Endothelial cell (in vitro differentiated cells): ENCODE measurements around the gene ARHGEF39. TPM values are rescaled to one million over a fixed set of nuclear protein-coding genes. Genes with fewer than 3 reads are reported as not detected.

Source experiments
- DNase-seq: peaks from one replicate; pipeline ENCODE4 v3.0.0; 2021; ENCODE audit warnings: low spot score
- H3K27ac Mint-ChIP-seq: one replicate; pipeline ENCODE4 v1.8.0; 2021; ENCODE audit warnings: mixed read lengths, inconsistent platforms; ENCODE audit not compliant: unreplicated experiment
- H3K27me3 Mint-ChIP-seq: one replicate; pipeline ENCODE4 v1.8.0; 2021; ENCODE audit warnings: mild to moderate bottlenecking, moderate library complexity, mixed read lengths, inconsistent platforms; ENCODE audit not compliant: unreplicated experiment
- H3K36me3 Mint-ChIP-seq: one replicate; pipeline ENCODE4 v1.8.0; 2021; ENCODE audit warnings: mild to moderate bottlenecking, low read depth, mixed read lengths, inconsistent platforms; ENCODE audit not compliant: unreplicated experiment
- H3K4me1 Mint-ChIP-seq: one replicate; pipeline ENCODE4 v1.8.0; 2021; ENCODE audit warnings: mild to moderate bottlenecking, mixed read lengths, inconsistent platforms; ENCODE audit not compliant: unreplicated experiment
- H3K4me3 Mint-ChIP-seq: one replicate; pipeline ENCODE4 v1.8.0; 2021; ENCODE audit warnings: mild to moderate bottlenecking, mixed read lengths, inconsistent platforms; ENCODE audit not compliant: unreplicated experiment
- H3K9me3 Mint-ChIP-seq: one replicate; pipeline ENCODE4 v1.8.0; 2021; ENCODE audit warnings: mixed read lengths, inconsistent platforms; ENCODE audit not compliant: unreplicated experiment
- total RNA-seq: library from RNA; stranded (reverse); fragmentation: NEBNext Ultra II Directional; extraction: Animal tissue kit (Norgen Biotek cat#: 25700); gene quantifications from one replicate; pipeline ENCODE4 v1.2.1, GENCODE V29; 2021; ENCODE audit not compliant: unreplicated experiment
- TF ChIP-seq, protein P1 (sequence below): fragments of 200-600 bp; sonication (generic); IDR thresholded peaks from one replicate; pipeline ENCODE4 v1.5.0; 2021; ENCODE audit warnings: antibody characterized with exemption; ENCODE audit not compliant: unreplicated experiment

ARHGEF39 gene
- total RNA-seq, 1 donor from 2014 or later: 1.4 TPM

DNA sequence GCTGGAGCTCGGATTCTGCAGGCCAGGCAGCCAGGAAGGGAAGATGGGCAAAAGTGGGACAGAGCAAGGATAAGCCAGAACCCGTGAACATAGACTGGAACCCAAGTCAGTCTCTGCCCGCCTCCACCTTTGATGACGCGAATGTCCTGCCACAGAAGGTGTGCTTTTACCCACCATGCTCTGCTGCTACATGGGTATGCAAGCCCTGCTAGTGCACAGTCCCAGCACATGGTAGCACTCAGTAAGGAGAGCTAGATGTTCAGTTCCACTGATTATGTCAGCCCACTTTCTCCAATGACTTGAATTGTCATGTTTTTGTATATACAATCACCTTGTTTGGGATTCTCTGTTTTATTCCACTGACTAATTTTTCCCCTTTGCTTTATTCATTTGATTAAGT is 35.4 kb downstream of the ARHGEF39 start:
- DNase-seq: no peak
- H3K4me1 Mint-ChIP-seq: no peaks in the 10 kb centered on the region
- H3K9me3 Mint-ChIP-seq: no peaks in the 10 kb centered on the region
- H3K27me3 Mint-ChIP-seq: peaks cover 2% of the 10 kb centered on the region
- no peaks in the 10 kb centered on the region for H3K36me3 Mint-ChIP-seq
- H3K4me3 Mint-ChIP-seq: no peak overlapping the region
- no peak overlapping the region for H3K27ac Mint-ChIP-seq
- TF ChIP-seq, protein P1, sequence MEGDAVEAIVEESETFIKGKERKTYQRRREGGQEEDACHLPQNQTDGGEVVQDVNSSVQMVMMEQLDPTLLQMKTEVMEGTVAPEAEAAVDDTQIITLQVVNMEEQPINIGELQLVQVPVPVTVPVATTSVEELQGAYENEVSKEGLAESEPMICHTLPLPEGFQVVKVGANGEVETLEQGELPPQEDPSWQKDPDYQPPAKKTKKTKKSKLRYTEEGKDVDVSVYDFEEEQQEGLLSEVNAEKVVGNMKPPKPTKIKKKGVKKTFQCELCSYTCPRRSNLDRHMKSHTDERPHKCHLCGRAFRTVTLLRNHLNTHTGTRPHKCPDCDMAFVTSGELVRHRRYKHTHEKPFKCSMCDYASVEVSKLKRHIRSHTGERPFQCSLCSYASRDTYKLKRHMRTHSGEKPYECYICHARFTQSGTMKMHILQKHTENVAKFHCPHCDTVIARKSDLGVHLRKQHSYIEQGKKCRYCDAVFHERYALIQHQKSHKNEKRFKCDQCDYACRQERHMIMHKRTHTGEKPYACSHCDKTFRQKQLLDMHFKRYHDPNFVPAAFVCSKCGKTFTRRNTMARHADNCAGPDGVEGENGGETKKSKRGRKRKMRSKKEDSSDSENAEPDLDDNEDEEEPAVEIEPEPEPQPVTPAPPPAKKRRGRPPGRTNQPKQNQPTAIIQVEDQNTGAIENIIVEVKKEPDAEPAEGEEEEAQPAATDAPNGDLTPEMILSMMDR: no peak

DNA sequence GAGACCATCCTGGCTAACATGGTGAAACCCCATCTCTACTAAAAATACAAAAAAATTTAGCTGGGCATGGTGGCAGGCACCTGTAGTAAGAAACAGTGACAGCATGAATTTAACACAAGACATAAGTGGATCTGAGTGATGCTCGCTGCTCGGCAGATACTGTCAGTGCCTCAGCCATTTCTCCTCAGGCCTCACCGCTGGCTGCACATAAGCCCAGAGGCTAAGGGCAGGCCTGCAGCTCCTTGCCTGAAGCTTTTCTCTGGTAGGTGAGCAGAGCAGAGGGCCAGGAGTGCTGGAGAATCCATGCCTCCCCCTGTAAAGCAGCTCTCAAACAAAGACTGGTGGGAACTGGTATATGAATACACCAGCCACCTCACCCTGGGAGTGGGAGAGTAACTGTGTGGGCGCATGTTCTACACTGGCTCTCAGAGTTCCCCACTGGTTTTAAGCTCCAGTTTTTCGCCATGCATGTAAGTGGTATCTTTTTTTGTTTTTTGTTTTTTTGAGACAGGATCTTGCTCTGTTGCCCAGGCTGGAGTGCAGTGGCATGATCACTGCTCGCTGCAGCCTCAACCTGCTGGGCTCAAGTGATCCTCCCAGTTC is 36.5 kb downstream of the ARHGEF39 start:
- H3K4me1 Mint-ChIP-seq: no peaks in the 10 kb centered on the region
- TF ChIP-seq, protein P1: no peak
- H3K9me3 Mint-ChIP-seq: no peaks in the 10 kb centered on the region
- no peak overlapping the region for H3K27ac Mint-ChIP-seq
- H3K36me3 Mint-ChIP-seq: no peaks in the 10 kb centered on the region
- no peak overlapping the region for H3K4me3 Mint-ChIP-seq
- DNase-seq: no peak
- peaks cover 2% of the 10 kb centered on the region for H3K27me3 Mint-ChIP-seq

DNA sequence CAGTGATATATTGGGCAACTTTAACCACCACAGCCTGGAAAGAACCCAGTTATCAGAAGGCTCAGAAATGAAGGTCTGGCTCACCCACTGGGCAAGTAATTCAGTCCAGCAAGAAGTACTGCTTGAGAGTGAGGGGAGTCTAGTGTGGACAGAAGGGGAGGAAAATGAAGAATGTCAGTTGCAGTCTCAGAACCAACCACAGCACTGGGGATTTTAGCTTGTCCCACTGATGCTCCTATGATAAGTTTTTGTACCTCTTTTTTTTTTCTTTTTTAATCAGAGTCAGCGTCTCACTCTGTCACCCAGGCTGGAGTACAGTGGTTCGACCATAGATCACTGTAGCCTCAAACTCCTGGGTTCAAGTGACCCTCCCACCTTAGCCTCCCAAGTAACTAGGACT is 37.4 kb downstream of the ARHGEF39 start:
- Mint-ChIP-seq H3K36me3 (no peaks in the 10 kb centered on the region), H3K4me1 (no peaks in the 10 kb centered on the region), H3K9me3 (no peaks in the 10 kb centered on the region), H3K4me3 (no peak overlapping the region), H3K27ac (no peak overlapping the region), H3K27me3 (peaks cover 2% of the 10 kb centered on the region)
- DNase-seq: no peak
- TF ChIP-seq, protein P1: no peak

- Mint-ChIP-seq H3K4me1 (peaks cover 15% of the 10 kb centered on the region), H3K27me3 (peaks cover 13% of the 10 kb centered on the region), H3K27ac (no peak overlapping the region), H3K9me3 (no peaks in the 10 kb centered on the region), H3K4me3 (no peak overlapping the region), H3K36me3 (no peaks in the 10 kb centered on the region)
- TF ChIP-seq, protein P1: no peak
- DNase-seq: no peak
These were observed 45.2 kb downstream of the ARHGEF39 start for GRCh38 chr9:35619800-35620158.

DNA sequence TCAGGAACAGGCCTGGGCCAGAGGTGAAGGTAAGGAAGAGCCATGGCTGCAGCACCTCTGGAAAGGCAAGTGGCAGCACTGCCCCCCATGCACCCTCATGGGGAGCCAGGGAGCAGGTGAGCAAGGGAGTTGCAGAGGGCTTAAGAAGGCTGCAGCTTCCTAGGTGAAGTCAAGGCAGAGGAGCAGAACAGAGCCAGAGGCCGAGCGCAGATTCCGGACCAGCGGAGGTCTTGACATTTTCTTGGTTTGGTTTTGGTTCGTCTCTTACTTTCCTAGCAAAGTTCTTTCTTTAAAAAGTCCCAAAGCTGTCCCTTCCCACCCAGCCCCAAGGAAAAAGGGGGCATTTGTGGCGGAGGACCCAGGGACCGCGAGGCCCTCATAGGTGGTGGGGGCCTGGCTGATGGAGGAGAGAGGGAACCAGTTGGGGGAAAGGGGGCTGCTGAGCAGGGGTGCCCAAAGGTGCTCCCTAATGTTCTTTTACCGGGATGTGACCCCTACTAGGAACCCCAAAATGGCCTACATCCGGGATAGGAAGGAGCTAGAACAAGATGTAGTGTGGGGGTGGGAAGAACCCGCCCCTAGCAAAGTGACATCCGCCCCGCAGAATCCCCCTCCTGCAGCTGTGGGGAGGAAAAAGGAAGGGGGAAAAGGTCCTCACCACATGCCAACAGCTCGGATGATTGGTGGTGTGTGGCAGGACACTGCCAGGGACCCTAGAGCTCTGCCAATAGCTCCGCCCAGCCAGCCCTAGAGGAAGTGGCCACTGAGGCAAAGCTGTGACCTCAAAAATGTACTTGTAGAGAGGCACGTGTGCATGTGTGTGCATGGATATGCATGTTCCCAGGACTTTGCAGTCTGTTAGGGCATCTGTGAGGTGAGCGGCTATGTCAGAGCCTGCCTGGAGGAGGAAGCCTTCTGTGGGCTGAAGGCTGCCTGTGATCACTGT is 45.9 kb downstream of the ARHGEF39 start:
- Mint-ChIP-seq H3K4me3 (no peak overlapping the region), H3K27me3 (peaks cover 15% of the 10 kb centered on the region), H3K36me3 (no peaks in the 10 kb centered on the region), H3K9me3 (no peaks in the 10 kb centered on the region), H3K4me1 (peaks cover 15% of the 10 kb centered on the region), H3K27ac (no peak overlapping the region)
- DNase-seq: no peak
- TF ChIP-seq, protein P1: no peak
